ENCODE results near the gene SYNCRIP. TPM values are rescaled to one million over a fixed set of nuclear protein-coding genes. Genes with fewer than 3 reads are reported as not detected.

SYNCRIP gene
- total RNA-seq, 1 experiment from 2014 or later = 189 TPM

DNA sequence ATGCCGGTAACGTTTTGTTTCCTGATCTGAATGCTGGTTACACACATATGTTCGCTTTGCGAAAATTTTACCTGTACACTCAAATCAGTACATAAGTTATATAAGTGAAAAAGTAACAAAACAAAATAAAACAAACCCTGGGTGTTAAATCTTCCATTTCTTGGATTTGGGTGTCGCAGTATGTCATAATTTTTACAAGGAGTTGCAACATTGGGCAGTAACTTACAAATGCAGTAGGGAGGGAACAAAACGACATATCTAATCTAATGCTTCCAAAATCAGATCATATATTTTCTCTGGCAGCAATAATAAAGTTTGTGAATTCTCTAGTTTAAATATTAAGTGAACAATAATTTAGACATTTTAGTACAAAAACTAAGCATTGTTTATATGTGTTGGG lies 74.3 kb downstream of the SYNCRIP start:
- Histone ChIP-seq H3K79me2 (ENCODE audit: insufficient read depth, low read length) (peaks cover 19% of the 10 kb centered on the region), H3K9me2 (ENCODE audit: insufficient read depth) (no peaks in the 10 kb centered on the region), H3K9ac (ENCODE audit: low read length) (no peak overlapping the region), H2AFZ (ENCODE audit: low read depth, low read length, poor library complexity, severe bottlenecking) (no peak overlapping the region), H3K4me1 (ENCODE audit: control insufficient read depth in 1 of 2, insufficient read depth in 2 of 2, low read length in 2 of 2) (peaks cover 0 to 10% of the 10 kb centered on the region in 2 experiments; a peak in 2 of 4 replicates), H3K4me3 (replicated peaks in 1 of 2; ENCODE audit: low read depth in 1 of 2, low read length in 2 of 2) (no peak overlapping the region), H4K20me1 (ENCODE audit: insufficient read depth) (0 out of 2 replicates have a peak, but pooled peaks cover 5% of the 10 kb centered on the region), H3K27ac (ENCODE audit: low read depth, low read length) (no peak overlapping the region), H3K27me3 (ENCODE audit: insufficient read depth, low read length) (no peaks in the 10 kb centered on the region), H3K4me2 (ENCODE audit: low read length) (no peak overlapping the region), H3K9me3 (ENCODE audit: control insufficient read depth in 1 of 2, insufficient read depth in 1 of 2, low read depth in 1 of 2, low read length in 2 of 2) (no peaks in the 10 kb centered on the region), H3K36me3 (ENCODE audit: control insufficient read depth in 1 of 2, insufficient read depth in 2 of 2, low read length in 2 of 2) (peaks cover 0 to 16% of the 10 kb centered on the region in 2 experiments; a peak in 2 of 4 replicates)
- DNase-seq (ENCODE audit: low read depth, low spot score) = no peak
- ChIA-PET CTCF (no interaction called here), RAD21 (ENCODE audit: low non-redundant PET in 1 of 2, low total read pairs in 2 of 2, uncharacterized antibody in 2 of 2, unreplicated experiment in 2 of 2) (no interaction called here), POLR2A (no interaction called here)
- no peak for ATAC-seq
- intact Hi-C loops (cut with micrococcal nuclease) = no loop called here
- BruUV-seq (replicated peaks) = no TSS peak
- TF ChIP-seq ZFX (IDR thresholded peaks at IDR 0.05) (no peak), SRF (IDR thresholded peaks at IDR 0.05; ENCODE audit: low read depth) (no peak), CBX3 (IDR thresholded peaks at IDR 0.05; ENCODE audit: low read depth) (no peak), FOSL1 (IDR thresholded peaks at IDR 0.05; ENCODE audit: low read depth) (no peak)

DNA sequence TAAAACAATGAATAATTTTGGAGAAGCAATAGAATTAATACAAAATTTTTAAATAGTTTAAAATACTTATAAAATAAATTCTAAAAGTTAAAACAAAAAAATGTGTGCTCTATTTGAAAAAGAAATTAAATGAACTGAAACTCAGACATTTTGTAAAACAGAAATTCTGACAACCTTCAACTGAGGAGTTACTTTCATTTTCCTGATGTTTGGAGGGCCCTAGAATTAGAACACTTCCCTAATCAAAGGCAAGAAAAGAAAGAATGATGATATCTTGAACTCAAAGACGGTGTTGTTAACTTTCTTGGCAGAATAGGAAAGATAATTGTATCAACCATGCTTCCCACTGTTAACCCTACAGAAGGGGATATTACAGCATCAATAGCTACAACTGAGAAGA lies 77.0 kb downstream of the SYNCRIP start:
- intact Hi-C loops (cut with micrococcal nuclease) = no loop called here
- POLR2A ChIA-PET = no interaction called here
- H3K9me2 ChIP-seq (ENCODE audit: insufficient read depth) = no peaks in the 10 kb centered on the region
- peaks cover 5% of the 10 kb centered on the region; the same call in 1 of the 2 replicates for H4K20me1 ChIP-seq (ENCODE audit: insufficient read depth)
- H3K9me3 ChIP-seq (ENCODE audit: control insufficient read depth in 1 of 2, insufficient read depth in 1 of 2, low read depth in 1 of 2, low read length in 2 of 2) = no peaks in the 10 kb centered on the region
- no peak overlapping the region for H3K27ac ChIP-seq (ENCODE audit: low read depth, low read length)
- CTCF ChIA-PET = interaction anchor here (1.3 kb wide), 1 partner anchor 29 kb away, joined by 3 read pairs; no protein-coding TSS in a partner anchor
- no TSS peak for BruUV-seq (replicated peaks)
- H3K79me2 ChIP-seq (ENCODE audit: insufficient read depth, low read length) = no peaks in the 10 kb centered on the region; the same call in 1 of the 2 replicates
- H3K4me3 ChIP-seq (replicated peaks in 1 of 2; ENCODE audit: low read depth in 1 of 2, low read length in 2 of 2) = no peak overlapping the region
- H3K4me1 ChIP-seq (ENCODE audit: control insufficient read depth in 1 of 2, insufficient read depth in 2 of 2, low read length in 2 of 2) = peaks cover 0 to 10% of the 10 kb centered on the region in 2 experiments; a peak in 2 of 4 replicates
- RAD21 ChIA-PET (ENCODE audit: low non-redundant PET in 1 of 2, low total read pairs in 2 of 2, uncharacterized antibody in 2 of 2, unreplicated experiment in 2 of 2) = no interaction called here
- no peak overlapping the region for H2AFZ ChIP-seq (ENCODE audit: low read depth, low read length, poor library complexity, severe bottlenecking)
- H3K9ac ChIP-seq (ENCODE audit: low read length) = no peak overlapping the region
- H3K4me2 ChIP-seq (ENCODE audit: low read length) = no peak overlapping the region
- ATAC-seq = no peak
- no peaks in the 10 kb centered on the region for H3K27me3 ChIP-seq (ENCODE audit: insufficient read depth, low read length)
- DNase-seq (ENCODE audit: low read depth, low spot score) = no peak
- H3K36me3 ChIP-seq (ENCODE audit: control insufficient read depth in 1 of 2, insufficient read depth in 2 of 2, low read length in 2 of 2) = peaks cover 0 to 8% of the 10 kb centered on the region in 2 experiments; a peak in 1 of 4 replicates
- TF ChIP-seq JUND (IDR thresholded peaks at IDR 0.05) = no peak
- no peak for TF ChIP-seq ZFX (IDR thresholded peaks at IDR 0.05)
- TF ChIP-seq, protein P1, sequence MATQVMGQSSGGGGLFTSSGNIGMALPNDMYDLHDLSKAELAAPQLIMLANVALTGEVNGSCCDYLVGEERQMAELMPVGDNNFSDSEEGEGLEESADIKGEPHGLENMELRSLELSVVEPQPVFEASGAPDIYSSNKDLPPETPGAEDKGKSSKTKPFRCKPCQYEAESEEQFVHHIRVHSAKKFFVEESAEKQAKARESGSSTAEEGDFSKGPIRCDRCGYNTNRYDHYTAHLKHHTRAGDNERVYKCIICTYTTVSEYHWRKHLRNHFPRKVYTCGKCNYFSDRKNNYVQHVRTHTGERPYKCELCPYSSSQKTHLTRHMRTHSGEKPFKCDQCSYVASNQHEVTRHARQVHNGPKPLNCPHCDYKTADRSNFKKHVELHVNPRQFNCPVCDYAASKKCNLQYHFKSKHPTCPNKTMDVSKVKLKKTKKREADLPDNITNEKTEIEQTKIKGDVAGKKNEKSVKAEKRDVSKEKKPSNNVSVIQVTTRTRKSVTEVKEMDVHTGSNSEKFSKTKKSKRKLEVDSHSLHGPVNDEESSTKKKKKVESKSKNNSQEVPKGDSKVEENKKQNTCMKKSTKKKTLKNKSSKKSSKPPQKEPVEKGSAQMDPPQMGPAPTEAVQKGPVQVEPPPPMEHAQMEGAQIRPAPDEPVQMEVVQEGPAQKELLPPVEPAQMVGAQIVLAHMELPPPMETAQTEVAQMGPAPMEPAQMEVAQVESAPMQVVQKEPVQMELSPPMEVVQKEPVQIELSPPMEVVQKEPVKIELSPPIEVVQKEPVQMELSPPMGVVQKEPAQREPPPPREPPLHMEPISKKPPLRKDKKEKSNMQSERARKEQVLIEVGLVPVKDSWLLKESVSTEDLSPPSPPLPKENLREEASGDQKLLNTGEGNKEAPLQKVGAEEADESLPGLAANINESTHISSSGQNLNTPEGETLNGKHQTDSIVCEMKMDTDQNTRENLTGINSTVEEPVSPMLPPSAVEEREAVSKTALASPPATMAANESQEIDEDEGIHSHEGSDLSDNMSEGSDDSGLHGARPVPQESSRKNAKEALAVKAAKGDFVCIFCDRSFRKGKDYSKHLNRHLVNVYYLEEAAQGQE (IDR thresholded peaks at IDR 0.05; ENCODE audit: low read depth) = no peak
- TF ChIP-seq, protein P2, sequence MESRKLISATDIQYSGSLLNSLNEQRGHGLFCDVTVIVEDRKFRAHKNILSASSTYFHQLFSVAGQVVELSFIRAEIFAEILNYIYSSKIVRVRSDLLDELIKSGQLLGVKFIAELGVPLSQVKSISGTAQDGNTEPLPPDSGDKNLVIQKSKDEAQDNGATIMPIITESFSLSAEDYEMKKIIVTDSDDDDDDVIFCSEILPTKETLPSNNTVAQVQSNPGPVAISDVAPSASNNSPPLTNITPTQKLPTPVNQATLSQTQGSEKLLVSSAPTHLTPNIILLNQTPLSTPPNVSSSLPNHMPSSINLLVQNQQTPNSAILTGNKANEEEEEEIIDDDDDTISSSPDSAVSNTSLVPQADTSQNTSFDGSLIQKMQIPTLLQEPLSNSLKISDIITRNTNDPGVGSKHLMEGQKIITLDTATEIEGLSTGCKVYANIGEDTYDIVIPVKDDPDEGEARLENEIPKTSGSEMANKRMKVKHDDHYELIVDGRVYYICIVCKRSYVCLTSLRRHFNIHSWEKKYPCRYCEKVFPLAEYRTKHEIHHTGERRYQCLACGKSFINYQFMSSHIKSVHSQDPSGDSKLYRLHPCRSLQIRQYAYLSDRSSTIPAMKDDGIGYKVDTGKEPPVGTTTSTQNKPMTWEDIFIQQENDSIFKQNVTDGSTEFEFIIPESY (IDR thresholded peaks at IDR 0.05; ENCODE audit: extremely low read depth, insufficient replicate concordance, low read length) = no peak
- TF ChIP-seq SP1 (IDR thresholded peaks at IDR 0.05; ENCODE audit: low read depth) = no peak
- TF ChIP-seq POLR2A (IDR thresholded peaks at IDR 0.05; ENCODE audit: borderline replicate concordance, extremely low read depth, insufficient read depth, insufficient read length) = no peak
- no peak for TF ChIP-seq SRF (IDR thresholded peaks at IDR 0.05; ENCODE audit: low read depth)
- no peak for TF ChIP-seq EZH2phosphoT487 (IDR thresholded peaks at IDR 0.05; ENCODE audit: borderline replicate concordance)
- TF ChIP-seq, protein P3, sequence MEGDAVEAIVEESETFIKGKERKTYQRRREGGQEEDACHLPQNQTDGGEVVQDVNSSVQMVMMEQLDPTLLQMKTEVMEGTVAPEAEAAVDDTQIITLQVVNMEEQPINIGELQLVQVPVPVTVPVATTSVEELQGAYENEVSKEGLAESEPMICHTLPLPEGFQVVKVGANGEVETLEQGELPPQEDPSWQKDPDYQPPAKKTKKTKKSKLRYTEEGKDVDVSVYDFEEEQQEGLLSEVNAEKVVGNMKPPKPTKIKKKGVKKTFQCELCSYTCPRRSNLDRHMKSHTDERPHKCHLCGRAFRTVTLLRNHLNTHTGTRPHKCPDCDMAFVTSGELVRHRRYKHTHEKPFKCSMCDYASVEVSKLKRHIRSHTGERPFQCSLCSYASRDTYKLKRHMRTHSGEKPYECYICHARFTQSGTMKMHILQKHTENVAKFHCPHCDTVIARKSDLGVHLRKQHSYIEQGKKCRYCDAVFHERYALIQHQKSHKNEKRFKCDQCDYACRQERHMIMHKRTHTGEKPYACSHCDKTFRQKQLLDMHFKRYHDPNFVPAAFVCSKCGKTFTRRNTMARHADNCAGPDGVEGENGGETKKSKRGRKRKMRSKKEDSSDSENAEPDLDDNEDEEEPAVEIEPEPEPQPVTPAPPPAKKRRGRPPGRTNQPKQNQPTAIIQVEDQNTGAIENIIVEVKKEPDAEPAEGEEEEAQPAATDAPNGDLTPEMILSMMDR (IDR thresholded peaks at IDR 0.05 in 2 of 3, conservative IDR thresholded peaks at IDR 0.05 in 1 of 3; ENCODE audit: borderline replicate concordance in 1 of 3, insufficient read depth in 1 of 3, low read depth in 2 of 3, low read length in 2 of 3) = no peak
- no peak for TF ChIP-seq TCF7L2 (IDR thresholded peaks at IDR 0.05; ENCODE audit: borderline replicate concordance, extremely low read depth, insufficient read depth, insufficient read length)
- TF ChIP-seq CBX3 (IDR thresholded peaks at IDR 0.05; ENCODE audit: low read depth) = no peak
- TF ChIP-seq ELF1 (IDR thresholded peaks at IDR 0.05; ENCODE audit: borderline replicate concordance, low read depth) = no peak

Measured in HCT116 (cell line).